Measurements from ENCODE around the gene ALG10. TPM values are rescaled to one million over a fixed set of nuclear protein-coding genes. Genes with fewer than 3 reads are reported as not detected.

Gene ALG10
- total RNA-seq, 1 experiment from 2014 or later, result 9.6 TPM

DNA sequence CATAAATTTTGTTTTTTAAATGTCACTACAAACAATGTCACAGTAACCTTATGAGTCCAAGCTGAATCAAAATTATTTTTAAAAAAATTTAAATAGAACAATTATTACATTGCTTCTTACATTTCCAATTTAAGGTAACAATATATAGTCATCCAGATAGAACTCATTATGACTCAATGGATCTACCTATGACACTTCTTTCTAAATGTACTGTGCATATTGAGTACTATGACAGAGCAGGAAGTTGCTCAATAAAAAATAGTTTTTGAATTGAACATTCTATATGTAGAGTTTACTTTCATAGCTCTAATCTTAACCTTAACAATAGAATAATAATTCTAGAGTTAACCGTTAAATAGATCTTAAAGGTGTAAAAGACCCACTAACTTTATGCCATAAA, 44.4 kb upstream of the ALG10 start:
- ATAC-seq, result no peak

GRCh38 chr12:33988197-33988805, 34.0 kb upstream of the ALG10 start:
- Histone ChIP-seq H3K4me1 (ENCODE audit: control insufficient read depth in 1 of 2, insufficient read depth in 2 of 2, low read length in 2 of 2) (no peaks in the 10 kb centered on the region), H3K9me2 (ENCODE audit: insufficient read depth) (no peaks in the 10 kb centered on the region), H3K36me3 (ENCODE audit: control insufficient read depth in 1 of 2, insufficient read depth in 2 of 2, low read length in 2 of 2) (no peaks in the 10 kb centered on the region), H3K27ac (ENCODE audit: low read depth, low read length) (no peak overlapping the region), H3K4me3 (replicated peaks in 1 of 2; ENCODE audit: low read depth in 1 of 2, low read length in 2 of 2) (no peak overlapping the region), H4K20me1 (ENCODE audit: insufficient read depth) (no peaks in the 10 kb centered on the region), H3K9ac (ENCODE audit: low read length) (no peak overlapping the region), H2AFZ (ENCODE audit: low read depth, low read length, poor library complexity, severe bottlenecking) (no peak overlapping the region), H3K9me3 (ENCODE audit: control insufficient read depth in 1 of 2, insufficient read depth in 1 of 2, low read depth in 1 of 2, low read length in 2 of 2) (no peaks in the 10 kb centered on the region), H3K27me3 (ENCODE audit: insufficient read depth, low read length) (no peaks in the 10 kb centered on the region), H3K4me2 (ENCODE audit: low read length) (no peak overlapping the region), H3K79me2 (ENCODE audit: insufficient read depth, low read length) (no peaks in the 10 kb centered on the region)
- intact Hi-C loops (cut with micrococcal nuclease), result no loop called here
- no peak for ATAC-seq
- BruUV-seq (replicated peaks), result no TSS peak
- CTCF ChIA-PET, result no interaction called here
- RAD21 ChIA-PET (ENCODE audit: low non-redundant PET in 1 of 2, low total read pairs in 2 of 2, uncharacterized antibody in 2 of 2, unreplicated experiment in 2 of 2), result no interaction called here
- POLR2A ChIA-PET, result no interaction called here
- no peak for DNase-seq (ENCODE audit: low read depth, low spot score)
- TF ChIP-seq ZBTB33 (IDR thresholded peaks at IDR 0.05; ENCODE audit: extremely low read depth, insufficient replicate concordance, low read length) (no peak), EZH2phosphoT487 (IDR thresholded peaks at IDR 0.05; ENCODE audit: borderline replicate concordance) (no peak), ZNF274 (IDR thresholded peaks at IDR 0.05; ENCODE audit: low read depth, low read length) (no peak), ZFX (IDR thresholded peaks at IDR 0.05) (no peak), TCF7L2 (IDR thresholded peaks at IDR 0.05; ENCODE audit: borderline replicate concordance, extremely low read depth, insufficient read depth, insufficient read length) (no peak)
- TF ChIP-seq, protein P1, sequence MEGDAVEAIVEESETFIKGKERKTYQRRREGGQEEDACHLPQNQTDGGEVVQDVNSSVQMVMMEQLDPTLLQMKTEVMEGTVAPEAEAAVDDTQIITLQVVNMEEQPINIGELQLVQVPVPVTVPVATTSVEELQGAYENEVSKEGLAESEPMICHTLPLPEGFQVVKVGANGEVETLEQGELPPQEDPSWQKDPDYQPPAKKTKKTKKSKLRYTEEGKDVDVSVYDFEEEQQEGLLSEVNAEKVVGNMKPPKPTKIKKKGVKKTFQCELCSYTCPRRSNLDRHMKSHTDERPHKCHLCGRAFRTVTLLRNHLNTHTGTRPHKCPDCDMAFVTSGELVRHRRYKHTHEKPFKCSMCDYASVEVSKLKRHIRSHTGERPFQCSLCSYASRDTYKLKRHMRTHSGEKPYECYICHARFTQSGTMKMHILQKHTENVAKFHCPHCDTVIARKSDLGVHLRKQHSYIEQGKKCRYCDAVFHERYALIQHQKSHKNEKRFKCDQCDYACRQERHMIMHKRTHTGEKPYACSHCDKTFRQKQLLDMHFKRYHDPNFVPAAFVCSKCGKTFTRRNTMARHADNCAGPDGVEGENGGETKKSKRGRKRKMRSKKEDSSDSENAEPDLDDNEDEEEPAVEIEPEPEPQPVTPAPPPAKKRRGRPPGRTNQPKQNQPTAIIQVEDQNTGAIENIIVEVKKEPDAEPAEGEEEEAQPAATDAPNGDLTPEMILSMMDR (IDR thresholded peaks at IDR 0.05 in 2 of 3, conservative IDR thresholded peaks at IDR 0.05 in 1 of 3; ENCODE audit: borderline replicate concordance in 1 of 3, insufficient read depth in 1 of 3, low read depth in 2 of 3, low read length in 2 of 3), result no peak

More for the DNA sequence above, 44.4 kb upstream of the ALG10 start:
- H3K9me3 ChIP-seq (ENCODE audit: control insufficient read depth in 1 of 2, insufficient read depth in 1 of 2, low read depth in 1 of 2, low read length in 2 of 2), result no peaks in the 10 kb centered on the region
- no peak for DNase-seq (ENCODE audit: low read depth, low spot score)
- no TSS peak for BruUV-seq (replicated peaks)
- no peaks in the 10 kb centered on the region for H4K20me1 ChIP-seq (ENCODE audit: insufficient read depth)
- no peak overlapping the region for H3K4me3 ChIP-seq (replicated peaks in 1 of 2; ENCODE audit: low read depth in 1 of 2, low read length in 2 of 2)
- no peak overlapping the region for H2AFZ ChIP-seq (ENCODE audit: low read depth, low read length, poor library complexity, severe bottlenecking)
- ChIA-PET CTCF (no interaction called here), POLR2A (no interaction called here), RAD21 (ENCODE audit: low non-redundant PET in 1 of 2, low total read pairs in 2 of 2, uncharacterized antibody in 2 of 2, unreplicated experiment in 2 of 2) (no interaction called here)
- no peak overlapping the region for H3K9ac ChIP-seq (ENCODE audit: low read length)
- H3K4me2 ChIP-seq (ENCODE audit: low read length), result no peak overlapping the region
- TF ChIP-seq SIN3A (IDR thresholded peaks at IDR 0.05; ENCODE audit: low read depth), result no peak
- TF ChIP-seq EZH2 (IDR thresholded peaks at IDR 0.05), result no peak
- TF ChIP-seq, protein P1 (IDR thresholded peaks at IDR 0.05 in 2 of 3, conservative IDR thresholded peaks at IDR 0.05 in 1 of 3; ENCODE audit: borderline replicate concordance in 1 of 3, insufficient read depth in 1 of 3, low read depth in 2 of 3, low read length in 2 of 3), result no peak
- H3K27ac ChIP-seq (ENCODE audit: low read depth, low read length), result no peak overlapping the region
- no peaks in the 10 kb centered on the region for H3K27me3 ChIP-seq (ENCODE audit: insufficient read depth, low read length)
- no peaks in the 10 kb centered on the region for H3K9me2 ChIP-seq (ENCODE audit: insufficient read depth)
- H3K4me1 ChIP-seq (ENCODE audit: control insufficient read depth in 1 of 2, insufficient read depth in 2 of 2, low read length in 2 of 2), result no peaks in the 10 kb centered on the region
- H3K36me3 ChIP-seq (ENCODE audit: control insufficient read depth in 1 of 2, insufficient read depth in 2 of 2, low read length in 2 of 2), result no peaks in the 10 kb centered on the region
- intact Hi-C loops (cut with micrococcal nuclease), result no loop called here
- H3K79me2 ChIP-seq (ENCODE audit: insufficient read depth, low read length), result no peaks in the 10 kb centered on the region
